NK-92 (cell line): ENCODE measurements around the gene SLC2A10.

Source experiments
- DNase-seq: peaks from one replicate; lab custom pipeline; 2025; ENCODE audit not compliant: unreplicated experiment; lab: John Stamatoyannopoulos, UW

The SLC2A10 gene

GRCh38 chr20:46761566-46761965, 52.1 kb downstream of the SLC2A10 start:
- DNase-seq = no peak

GRCh38 chr20:46764068-46764467, 54.6 kb downstream of the SLC2A10 start:
- no peak for DNase-seq

- no peak for DNase-seq
Measured at GRCh38 chr20:46765506-46766120, 56.2 kb downstream of the SLC2A10 start.

GRCh38 chr20:46767127-46767761, 57.8 kb downstream of the SLC2A10 start:
- DNase-seq = no peak

GRCh38 chr20:46770330-46771194, 61.1 kb downstream of the SLC2A10 start:
- no peak for DNase-seq

GRCh38 chr20:46771195-46771588, 61.7 kb downstream of the SLC2A10 start:
- DNase-seq = no peak

GRCh38 chr20:46772901-46773300, 63.5 kb downstream of the SLC2A10 start:
- no peak for DNase-seq

- DNase-seq = no peak
Measured at GRCh38 chr20:46773680-46774079, 64.2 kb downstream of the SLC2A10 start.

GRCh38 chr20:46774236-46774635, 64.8 kb downstream of the SLC2A10 start:
- no peak for DNase-seq

- no peak for DNase-seq
Measured at GRCh38 chr20:46774943-46775560, 65.6 kb downstream of the SLC2A10 start.

GRCh38 chr20:46775806-46776205, 66.4 kb downstream of the SLC2A10 start:
- DNase-seq = no peak

- no peak for DNase-seq
Measured at GRCh38 chr20:46777331-46777730, 67.9 kb downstream of the SLC2A10 start.

- no peak for DNase-seq
Measured at GRCh38 chr20:46779831-46780230, 70.4 kb downstream of the SLC2A10 start.

GRCh38 chr20:46784436-46785127, 75.1 kb downstream of the SLC2A10 start:
- DNase-seq = no peak
